T-helper 17 cell (primary cell): Measurements from ENCODE around the gene CREBBP. TPM values are rescaled to one million over a fixed set of nuclear protein-coding genes. Genes with fewer than 3 reads are reported as not detected.

Experiments
- ATAC-seq: fragments of 150-1000 bp; cut with Tn5 transposase; 2 replicates; pipeline ENCODE4 v1.10.0; 2021; ENCODE audit warnings: mild to moderate bottlenecking, moderate library complexity
- DNase-seq, 3 donors: peaks; one replicate each; pipeline versions ENCODE4 v3.0.0 to v3.0.0-alpha.2; 2020 to 2021
- H3K9me3 ChIP-seq: one replicate; pipeline ENCODE4 v1.7.0; 2013; ENCODE audit warnings: low read length, mild to moderate bottlenecking; ENCODE audit not compliant: control insufficient read depth, poor library complexity, severe bottlenecking
- H3K27ac Mint-ChIP-seq: one replicate; pipeline ENCODE4 v1.8.0; 2022; ENCODE audit warnings: mild to moderate bottlenecking, moderate library complexity, mixed read lengths
- H3K27me3 Mint-ChIP-seq: one replicate; pipeline ENCODE4 v1.8.0; 2022; ENCODE audit warnings: mixed read lengths
- H3K36me3 Mint-ChIP-seq: one replicate; pipeline ENCODE4 v1.8.0; 2022; ENCODE audit warnings: low read depth, mixed read lengths
- H3K4me1 Mint-ChIP-seq: one replicate; pipeline ENCODE4 v1.8.0; 2022; ENCODE audit warnings: mild to moderate bottlenecking, mixed read lengths
- H3K4me3 Mint-ChIP-seq: one replicate; pipeline ENCODE4 v1.8.0; 2022; ENCODE audit warnings: mild to moderate bottlenecking, moderate library complexity, mixed read lengths
- total RNA-seq, 4 donors: library from RNA in 2 of 4; stranded (reverse) in 2 of 4; gene quantifications; one replicate each; pipeline ENCODE4 v1.2.3 and lab custom pipeline; 2022 to 2026

The CREBBP gene
- total RNA-seq, 2 donors from 2014 or later: 158 to 173 TPM

DNA sequence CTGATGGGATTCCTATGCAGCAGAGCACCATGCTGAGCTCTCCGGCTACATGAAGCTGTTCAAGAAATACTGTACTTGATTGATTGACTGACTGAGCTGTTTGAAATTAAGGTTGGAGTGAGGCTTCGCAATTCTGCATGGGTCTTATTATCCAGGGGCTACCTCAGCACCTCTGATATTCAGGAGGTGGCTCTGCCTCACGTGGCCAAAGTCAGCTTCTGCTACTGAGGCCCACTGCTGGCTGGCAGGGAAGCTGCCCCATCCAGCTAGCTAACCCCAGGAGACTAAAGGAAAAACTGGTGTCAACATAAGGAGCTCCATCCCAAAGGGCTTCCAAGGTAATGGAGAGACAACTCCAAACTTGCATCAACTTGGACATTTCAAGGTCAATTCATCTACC, 97.0 kb downstream of the CREBBP start:
- H3K9me3 ChIP-seq: no peaks in the 10 kb centered on the region
- Mint-ChIP-seq H3K4me1 (peaks cover 17% of the 10 kb centered on the region), H3K27ac (peak overlapping the region; percentile 80), H3K27me3 (no peaks in the 10 kb centered on the region), H3K36me3 (peaks cover 5% of the 10 kb centered on the region), H3K4me3 (no peak overlapping the region)
- ATAC-seq (no peak), DNase-seq (no peak)

DNA sequence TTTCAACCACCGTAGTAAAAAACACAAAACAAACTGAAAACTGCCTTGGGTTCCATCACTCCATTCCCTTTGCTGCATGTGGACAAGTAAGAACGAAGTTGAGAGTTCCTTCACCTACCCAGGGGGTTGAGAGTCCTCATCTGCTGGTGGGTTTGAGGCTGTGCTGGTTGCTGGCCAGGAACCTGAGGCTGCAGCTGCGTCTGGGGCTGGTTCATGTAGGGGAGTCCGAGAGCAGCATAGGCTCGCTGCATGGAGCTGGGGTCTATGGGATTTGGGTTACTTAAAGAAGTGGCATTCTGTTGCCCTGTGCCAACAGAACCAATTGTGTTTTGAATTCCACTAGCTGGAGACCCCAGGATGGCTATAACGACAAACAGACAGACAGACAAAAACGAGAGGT, 97.9 kb downstream of the CREBBP start:
- H3K4me1 Mint-ChIP-seq: peaks cover 12% of the 10 kb centered on the region
- no peak for DNase-seq
- no peaks in the 10 kb centered on the region for H3K27me3 Mint-ChIP-seq
- no peak for ATAC-seq
- H3K27ac Mint-ChIP-seq: peak overlapping the region; percentile 29
- no peaks in the 10 kb centered on the region for H3K9me3 ChIP-seq
- H3K36me3 Mint-ChIP-seq: peaks cover 5% of the 10 kb centered on the region
- H3K4me3 Mint-ChIP-seq: no peak overlapping the region

DNA sequence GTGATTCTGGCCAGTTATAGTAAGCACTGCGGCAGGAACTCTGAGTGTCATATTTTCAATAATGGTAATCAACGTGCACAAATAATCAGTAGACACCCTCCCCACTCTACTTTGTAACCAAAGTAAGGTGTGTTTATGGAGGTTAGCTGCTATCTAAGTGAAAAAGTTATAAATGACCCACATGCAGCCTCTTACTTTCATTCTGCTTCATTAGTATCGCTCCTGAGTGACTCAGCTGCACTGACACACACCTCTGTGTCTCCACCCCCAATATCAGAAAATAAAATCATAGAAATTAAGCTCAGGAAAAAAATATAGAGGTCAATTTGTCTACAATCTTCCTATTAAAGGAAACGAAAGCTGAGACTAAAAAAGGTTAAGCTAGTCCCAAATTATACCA, 99.1 kb downstream of the CREBBP start:
- H3K27me3 Mint-ChIP-seq: no peaks in the 10 kb centered on the region
- no peak for ATAC-seq
- H3K4me3 Mint-ChIP-seq: no peak overlapping the region
- no peak for DNase-seq
- H3K36me3 Mint-ChIP-seq: peaks cover 6% of the 10 kb centered on the region
- H3K9me3 ChIP-seq: no peaks in the 10 kb centered on the region
- peaks cover 12% of the 10 kb centered on the region for H3K4me1 Mint-ChIP-seq
- no peak overlapping the region for H3K27ac Mint-ChIP-seq

DNA sequence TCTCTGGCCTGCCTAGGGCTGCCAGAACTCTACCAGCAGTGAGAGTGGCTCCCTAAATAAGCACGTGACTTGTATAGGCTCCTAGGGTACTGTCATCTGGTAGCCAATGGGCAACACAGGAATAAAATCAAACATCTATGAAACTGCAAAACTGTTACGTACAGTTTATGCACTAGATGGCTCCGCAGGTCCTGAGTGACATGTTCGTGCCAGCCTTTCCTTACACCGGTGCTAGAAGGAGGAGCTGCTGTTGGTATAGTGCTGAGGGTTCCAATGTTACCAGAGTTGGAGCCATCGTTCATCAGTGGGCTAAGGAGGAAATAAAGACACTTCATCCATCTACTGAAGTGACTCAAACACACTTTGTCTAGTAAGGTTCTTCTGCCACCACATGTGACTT, 99.9 kb downstream of the CREBBP start:
- H3K36me3 Mint-ChIP-seq: peaks cover 8% of the 10 kb centered on the region

DNA sequence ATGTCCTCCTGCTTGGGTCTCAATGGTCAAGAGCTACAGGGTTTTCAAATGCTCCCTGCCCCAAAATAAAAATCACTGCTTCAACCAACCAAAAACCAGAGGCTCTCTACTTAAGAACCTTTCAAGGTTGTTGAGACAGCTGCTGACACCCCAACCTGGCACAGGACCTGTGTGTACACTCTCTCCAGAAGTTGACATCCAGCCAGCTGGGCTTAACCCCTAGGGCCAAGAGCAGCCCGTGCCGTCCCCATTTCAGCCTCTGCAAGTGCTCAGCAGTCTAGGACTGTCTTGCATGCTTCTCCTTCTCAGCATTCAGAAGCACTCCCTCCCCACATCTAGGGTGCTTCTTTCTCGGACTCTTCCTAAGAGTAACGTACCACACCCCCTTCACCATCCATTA, 104.2 kb downstream of the CREBBP start:
- DNase-seq (no peak), ATAC-seq (no peak)
- Mint-ChIP-seq H3K27ac (peak overlapping the region; percentile 11), H3K36me3 (peaks cover 11% of the 10 kb centered on the region), H3K4me3 (no peak overlapping the region), H3K4me1 (peaks cover 5% of the 10 kb centered on the region), H3K27me3 (no peaks in the 10 kb centered on the region)
- H3K9me3 ChIP-seq: no peaks in the 10 kb centered on the region

More for the DNA sequence above, 99.9 kb downstream of the CREBBP start:
- DNase-seq: no peak
- H3K9me3 ChIP-seq: no peaks in the 10 kb centered on the region
- Mint-ChIP-seq H3K4me1 (peaks cover 12% of the 10 kb centered on the region), H3K4me3 (no peak overlapping the region), H3K27me3 (no peaks in the 10 kb centered on the region), H3K27ac (peak overlapping the region; percentile 60)
- no peak for ATAC-seq

DNA sequence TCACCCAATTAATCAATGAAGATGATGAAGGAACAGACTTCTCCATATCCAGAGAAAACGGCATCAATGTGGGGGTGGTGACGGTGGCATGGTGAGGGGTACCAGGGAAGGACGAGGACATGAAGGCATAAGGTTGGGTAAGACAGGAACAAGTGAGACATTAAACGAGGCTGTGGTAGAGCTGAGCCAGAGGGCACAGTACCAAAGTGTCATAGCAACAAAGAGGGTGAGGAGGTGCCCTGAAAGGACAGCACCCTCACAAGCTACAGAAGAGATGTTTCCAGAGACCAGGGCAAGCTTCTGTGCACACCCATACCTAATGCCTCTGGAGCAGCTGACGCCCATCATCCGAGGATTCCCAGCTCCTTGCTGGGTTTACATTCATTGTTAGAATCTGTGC, 105.7 kb downstream of the CREBBP start:
- Mint-ChIP-seq H3K4me3 (no peak overlapping the region), H3K27me3 (no peaks in the 10 kb centered on the region), H3K36me3 (peaks cover 15% of the 10 kb centered on the region), H3K27ac (no peak overlapping the region), H3K4me1 (peaks cover 8% of the 10 kb centered on the region)
- DNase-seq: no peak
- no peak for ATAC-seq
- no peaks in the 10 kb centered on the region for H3K9me3 ChIP-seq

DNA sequence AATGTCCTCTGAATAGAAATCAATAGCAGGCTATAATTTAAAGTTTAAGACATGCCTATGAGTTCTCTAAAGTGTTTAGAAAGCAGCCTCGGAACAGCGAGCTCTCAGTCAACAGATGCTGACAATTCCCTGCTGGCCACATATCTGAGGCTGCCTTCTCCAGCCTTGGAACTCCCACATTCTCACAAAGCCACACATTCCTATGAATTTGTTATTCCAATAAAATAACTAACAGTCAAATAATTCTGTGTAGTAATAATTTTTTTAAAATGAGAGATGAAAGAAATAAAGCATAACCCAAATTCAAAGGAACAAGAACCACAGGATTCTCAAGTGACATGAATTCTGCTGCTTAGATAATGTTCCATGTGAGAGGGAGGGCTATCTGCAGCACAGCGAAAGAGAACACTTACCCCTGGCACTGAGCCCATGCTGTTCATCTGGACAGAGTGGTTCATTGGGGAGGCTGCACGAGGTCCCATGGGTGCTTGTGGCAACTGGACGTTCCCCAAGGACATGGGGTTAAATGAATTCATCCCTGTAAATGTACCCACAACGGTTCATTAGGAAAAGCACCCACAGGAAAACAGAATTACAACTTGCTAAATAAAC, 106.3 kb downstream of the CREBBP start:
- no peaks in the 10 kb centered on the region for H3K9me3 ChIP-seq
- H3K27ac Mint-ChIP-seq: peak overlapping the region; percentile 21
- no peak overlapping the region for H3K4me3 Mint-ChIP-seq
- peaks cover 8% of the 10 kb centered on the region for H3K4me1 Mint-ChIP-seq
- no peaks in the 10 kb centered on the region for H3K27me3 Mint-ChIP-seq
- DNase-seq (no peak), ATAC-seq (no peak)
- peaks cover 15% of the 10 kb centered on the region for H3K36me3 Mint-ChIP-seq

DNA sequence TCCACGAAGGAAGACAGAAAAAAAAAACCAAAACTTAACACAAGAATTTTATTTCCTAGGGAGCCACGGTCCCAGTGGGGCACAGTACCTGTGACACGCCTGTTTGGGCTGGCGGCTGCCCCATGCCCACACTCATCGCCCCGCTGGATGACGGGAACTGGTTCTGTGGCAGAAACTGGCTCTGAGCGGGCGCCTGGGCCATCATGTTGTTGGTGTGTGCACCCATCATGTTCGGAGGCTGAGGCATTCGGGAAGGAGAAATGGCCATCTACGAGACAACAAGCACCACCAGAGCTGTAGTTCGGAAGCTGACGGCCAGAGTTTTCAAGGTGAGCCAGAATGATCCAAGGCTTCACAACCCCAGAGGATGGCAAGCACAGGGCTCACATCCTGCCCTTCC, 106.8 kb downstream of the CREBBP start:
- no peak for DNase-seq
- H3K27me3 Mint-ChIP-seq: no peaks in the 10 kb centered on the region
- no peaks in the 10 kb centered on the region for H3K9me3 ChIP-seq
- H3K4me3 Mint-ChIP-seq: no peak overlapping the region
- peaks cover 15% of the 10 kb centered on the region for H3K36me3 Mint-ChIP-seq
- no peak for ATAC-seq
- H3K4me1 Mint-ChIP-seq: peaks cover 8% of the 10 kb centered on the region
- peak overlapping the region; percentile 21 for H3K27ac Mint-ChIP-seq

DNA sequence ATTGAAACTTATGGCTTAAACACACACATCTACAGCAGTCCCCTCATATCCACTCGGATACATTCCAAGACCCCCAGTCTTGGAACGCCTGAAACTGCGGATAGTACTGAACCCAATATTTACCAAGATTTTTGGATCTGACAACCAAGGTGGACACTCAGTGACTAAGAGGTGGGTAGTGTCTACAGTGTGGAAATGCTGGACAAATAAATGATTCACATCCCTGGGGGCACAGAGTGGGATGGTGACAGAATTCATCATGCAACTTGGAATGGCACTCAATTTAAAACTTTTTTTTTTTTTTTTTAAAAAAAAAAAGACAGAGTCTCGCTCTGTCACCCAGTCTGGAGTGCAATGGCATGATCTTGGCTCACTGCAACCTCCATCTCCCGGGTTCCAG, 109.0 kb downstream of the CREBBP start:
- Mint-ChIP-seq H3K4me3 (no peak overlapping the region), H3K4me1 (peaks cover 13% of the 10 kb centered on the region), H3K27me3 (no peaks in the 10 kb centered on the region), H3K36me3 (peaks cover 21% of the 10 kb centered on the region), H3K27ac (no peak overlapping the region)
- DNase-seq: no peak
- no peak for ATAC-seq
- no peaks in the 10 kb centered on the region for H3K9me3 ChIP-seq

DNA sequence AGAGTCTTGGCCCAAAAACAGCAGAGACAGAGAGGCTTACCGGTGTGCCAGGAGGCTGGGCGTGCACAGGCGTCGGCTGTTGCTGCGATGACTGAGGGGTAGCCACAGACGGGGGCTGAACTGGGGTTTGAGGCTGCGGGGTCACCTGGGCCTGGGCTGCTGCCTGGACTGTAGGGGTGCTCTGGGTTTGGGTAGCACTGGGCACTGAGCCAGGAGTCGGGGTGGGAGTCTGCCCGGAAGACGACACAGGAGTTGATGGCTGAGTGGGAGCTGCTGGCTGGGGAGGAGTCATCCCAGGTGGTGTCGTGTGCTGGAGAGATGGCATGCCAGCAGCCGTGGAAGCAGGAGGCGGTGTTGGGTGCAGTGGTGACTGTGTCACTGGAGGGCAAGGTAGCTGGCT, 110.0 kb downstream of the CREBBP start:
- no peaks in the 10 kb centered on the region for H3K27me3 Mint-ChIP-seq
- peak overlapping the region; percentile 62 for H3K27ac Mint-ChIP-seq
- H3K36me3 Mint-ChIP-seq: peaks cover 18% of the 10 kb centered on the region
- H3K4me3 Mint-ChIP-seq: no peak overlapping the region
- DNase-seq (no peak), ATAC-seq (no peak)
- peaks cover 13% of the 10 kb centered on the region for H3K4me1 Mint-ChIP-seq
- no peaks in the 10 kb centered on the region for H3K9me3 ChIP-seq

DNA sequence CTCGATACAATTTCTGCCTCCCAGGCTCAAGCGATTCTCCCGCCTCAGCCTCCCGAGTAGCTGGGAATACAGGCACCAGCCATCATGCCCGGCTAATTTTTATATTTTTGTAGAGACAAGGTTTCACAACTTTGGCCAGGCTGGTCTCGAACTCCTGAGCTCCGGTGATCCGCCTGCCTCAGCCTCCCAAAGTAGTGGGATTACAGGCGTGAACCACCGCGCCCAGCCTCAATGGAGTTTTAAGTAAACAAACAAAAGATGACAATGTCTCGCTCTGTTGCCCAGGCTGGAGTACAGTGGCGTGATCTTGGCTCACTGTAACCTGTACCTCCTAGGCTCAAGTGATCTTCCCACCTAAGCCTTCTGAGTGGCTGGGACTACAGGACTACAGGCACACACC, 110.6 kb downstream of the CREBBP start:
- Mint-ChIP-seq H3K36me3 (peaks cover 18% of the 10 kb centered on the region), H3K4me3 (no peak overlapping the region), H3K27ac (peak overlapping the region; percentile 62), H3K27me3 (no peaks in the 10 kb centered on the region), H3K4me1 (peaks cover 13% of the 10 kb centered on the region)
- ATAC-seq (no peak), DNase-seq (no peak)
- no peaks in the 10 kb centered on the region for H3K9me3 ChIP-seq

DNA sequence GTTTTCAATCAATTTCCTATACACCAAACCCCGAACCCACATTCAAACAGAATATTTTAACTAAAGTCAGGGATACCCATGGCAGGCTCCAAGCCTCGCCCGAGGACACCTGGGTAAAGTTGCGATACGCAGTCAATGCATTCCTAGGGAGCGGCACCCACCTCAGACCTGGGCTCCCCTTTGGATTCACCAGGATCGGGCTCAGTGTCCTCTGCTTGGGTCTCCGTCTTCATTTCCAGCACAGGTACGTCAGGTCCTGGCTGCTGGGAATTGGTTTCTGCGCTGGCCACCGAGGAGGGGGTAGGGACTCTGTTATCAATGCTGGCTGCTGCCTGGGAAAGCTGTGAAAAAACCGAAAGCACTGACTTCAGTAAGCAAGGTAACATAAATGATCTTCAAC, 111.5 kb downstream of the CREBBP start:
- no peak overlapping the region for H3K4me3 Mint-ChIP-seq
- no peaks in the 10 kb centered on the region for H3K9me3 ChIP-seq
- H3K27me3 Mint-ChIP-seq: no peaks in the 10 kb centered on the region
- ATAC-seq: no peak
- peaks cover 11% of the 10 kb centered on the region for H3K4me1 Mint-ChIP-seq
- peaks cover 15% of the 10 kb centered on the region for H3K36me3 Mint-ChIP-seq
- H3K27ac Mint-ChIP-seq: no peak overlapping the region
- no peak for DNase-seq

DNA sequence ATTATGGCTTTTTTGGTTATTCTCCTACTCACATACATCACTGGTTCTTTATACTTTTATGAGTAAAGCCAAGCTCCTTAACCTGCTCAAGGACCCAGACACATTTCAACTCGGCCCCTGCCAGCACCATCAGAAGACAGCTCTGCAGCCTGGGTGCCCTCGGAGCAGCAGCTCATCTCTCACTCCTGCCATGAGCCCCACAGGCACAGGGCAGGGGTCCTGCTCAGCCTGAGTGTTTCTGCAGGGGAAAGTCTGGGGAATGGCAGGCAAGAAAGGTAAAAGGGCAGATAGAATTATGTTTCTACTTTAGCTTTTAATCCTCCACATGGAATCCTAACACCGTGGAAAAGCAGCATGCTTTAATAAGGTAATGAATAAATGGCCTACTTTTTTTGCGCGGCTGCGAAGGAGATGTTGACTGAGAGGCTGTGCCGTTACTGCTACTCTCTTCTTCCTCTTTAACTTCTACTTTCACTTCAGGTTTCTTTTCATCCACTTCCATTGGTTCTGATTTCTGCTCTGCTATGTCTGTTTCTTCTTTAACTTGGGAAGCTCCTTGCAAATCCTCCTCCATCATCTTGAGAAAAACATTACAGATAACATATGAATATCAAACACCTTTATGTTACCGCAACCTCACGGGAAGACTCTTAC, 113.1 kb downstream of the CREBBP start:
- Mint-ChIP-seq H3K27me3 (no peaks in the 10 kb centered on the region), H3K36me3 (peaks cover 10% of the 10 kb centered on the region), H3K4me1 (peaks cover 8% of the 10 kb centered on the region), H3K4me3 (no peak overlapping the region), H3K27ac (peak overlapping the region; percentile 87)
- ATAC-seq (no peak), DNase-seq (no peak)
- H3K9me3 ChIP-seq: no peaks in the 10 kb centered on the region

DNA sequence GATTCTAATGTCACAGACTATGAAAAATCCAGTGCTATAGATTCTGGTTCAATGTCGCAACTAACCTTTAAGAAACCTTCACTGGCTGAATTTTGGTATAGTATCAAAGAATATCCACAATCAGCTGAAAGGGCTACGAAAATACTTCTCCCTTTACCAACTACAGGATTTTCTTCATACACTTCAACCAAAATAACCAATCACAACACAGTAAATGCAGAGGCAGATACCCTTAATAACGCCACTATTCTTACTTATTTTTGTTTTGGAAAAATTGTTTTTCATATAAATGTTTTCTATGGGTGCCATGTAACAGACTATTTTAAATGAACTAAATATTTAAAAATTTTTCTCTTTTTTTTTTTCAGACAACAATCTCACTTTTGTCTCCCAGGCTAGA, 114.3 kb downstream of the CREBBP start:
- Mint-ChIP-seq H3K36me3 (peaks cover 10% of the 10 kb centered on the region), H3K4me3 (no peak overlapping the region), H3K27me3 (no peaks in the 10 kb centered on the region), H3K4me1 (peaks cover 8% of the 10 kb centered on the region), H3K27ac (no peak overlapping the region)
- DNase-seq: no peak
- H3K9me3 ChIP-seq: no peaks in the 10 kb centered on the region
- no peak for ATAC-seq
